ENCODE data around the gene EXOC2. TPM values are rescaled to one million over a fixed set of nuclear protein-coding genes. Genes with fewer than 3 reads are reported as not detected.

The EXOC2 gene
- total and polyA plus RNA-seq, 2 of the 13 experiments (the other 11 are each of a cell fraction or from before 2014, with no cell fraction given): 12.6 to 22.9 TPM

DNA sequence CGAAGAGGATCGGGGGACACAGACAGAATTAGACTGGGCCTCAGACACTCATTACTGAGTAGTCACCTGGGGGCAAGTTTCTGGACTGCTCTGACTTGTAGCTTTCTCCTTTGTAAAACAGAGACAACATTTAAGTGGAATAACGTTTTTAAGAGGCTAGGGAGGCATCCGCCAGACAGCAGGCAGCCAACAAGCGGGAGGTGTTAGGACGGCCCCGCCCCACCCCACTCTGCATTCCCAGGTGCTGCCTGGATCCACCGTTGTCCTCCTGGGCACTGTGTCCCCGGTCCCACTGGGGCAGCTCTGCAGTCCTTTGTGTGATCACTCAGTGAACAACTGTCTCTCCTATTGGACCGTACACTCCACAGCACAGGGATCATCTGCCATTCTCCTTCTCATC is 187.6 kb downstream of the EXOC2 start:
- WGBS (ENCODE audit: low lambda C conversion rate): 91% methylated on average over 10 of the region's 10 CpGs
- Histone ChIP-seq H3K36me3 (replicated peaks in 1 of 2; ENCODE audit: control insufficient read depth in 1 of 2, insufficient read depth in 2 of 2, low read length in 2 of 2) (0 out of 5 replicates have a peak, but pooled peaks cover 0 to 2% of the 10 kb centered on the region in 2 experiments), H3K27ac (ENCODE audit: extremely low read length, insufficient read depth, low read length) (no peak overlapping the region), H3K4me1 (ENCODE audit: insufficient read depth, low read length) (no peaks in the 10 kb centered on the region), H2AFZ (ENCODE audit: low read length) (no peak overlapping the region), H3K9me3 (ENCODE audit: low read length) (no peaks in the 10 kb centered on the region), H3K79me2 (ENCODE audit: insufficient read depth, low read length) (no peaks in the 10 kb centered on the region), H3K4me3 (replicated peaks in 1 of 3; ENCODE audit: insufficient read depth in 1 of 3, low read depth in 2 of 3, low read length in 3 of 3) (no peak overlapping the region), H4K20me1 (ENCODE audit: insufficient read depth, low read length) (no peaks in the 10 kb centered on the region), H3K9ac (ENCODE audit: insufficient read depth, low read depth, low read length) (no peak overlapping the region), H3K27me3 (ENCODE audit: control insufficient read depth in 1 of 2, insufficient read depth in 2 of 2, low read length in 2 of 2) (no peaks in the 10 kb centered on the region), H3K4me2 (ENCODE audit: low read depth, low read length) (no peak overlapping the region)
- intact Hi-C loops (cut with micrococcal nuclease; ENCODE audit: unreplicated experiment): no loop called here
- ATAC-seq: no peak
- DNase-seq (ENCODE audit: low spot score): no peak
- in situ Hi-C loops (cut with HindIII; ENCODE audit: extremely low pct_ligation_motif_present, low pct_unique_long_range_greater_than_20kb): no loop called here
- no TSS peak for BruUV-seq (replicated peaks)
- ChIA-PET CTCF (ENCODE audit: low intra/inter-chr PET ratio, low total read pairs) (no interaction called here), POLR2A (no interaction called here)
- no peak for TF ChIP-seq MXI1 (IDR thresholded peaks at IDR 0.05; ENCODE audit: borderline replicate concordance, low read depth, low read length)
- no peak for TF ChIP-seq CC2D1A (CRISPR knock-in tag; IDR thresholded peaks at IDR 0.05)
- TF ChIP-seq, protein P1, sequence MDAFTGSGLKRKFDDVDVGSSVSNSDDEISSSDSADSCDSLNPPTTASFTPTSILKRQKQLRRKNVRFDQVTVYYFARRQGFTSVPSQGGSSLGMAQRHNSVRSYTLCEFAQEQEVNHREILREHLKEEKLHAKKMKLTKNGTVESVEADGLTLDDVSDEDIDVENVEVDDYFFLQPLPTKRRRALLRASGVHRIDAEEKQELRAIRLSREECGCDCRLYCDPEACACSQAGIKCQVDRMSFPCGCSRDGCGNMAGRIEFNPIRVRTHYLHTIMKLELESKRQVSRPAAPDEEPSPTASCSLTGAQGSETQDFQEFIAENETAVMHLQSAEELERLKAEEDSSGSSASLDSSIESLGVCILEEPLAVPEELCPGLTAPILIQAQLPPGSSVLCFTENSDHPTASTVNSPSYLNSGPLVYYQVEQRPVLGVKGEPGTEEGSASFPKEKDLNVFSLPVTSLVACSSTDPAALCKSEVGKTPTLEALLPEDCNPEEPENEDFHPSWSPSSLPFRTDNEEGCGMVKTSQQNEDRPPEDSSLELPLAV (CRISPR knock-in tag; conservative IDR thresholded peaks at IDR 0.05; ENCODE audit: low read depth): no peak
- TF ChIP-seq ZNF460 (CRISPR knock-in tag; IDR thresholded peaks at IDR 0.05; ENCODE audit: borderline replicate concordance): no peak
- no peak for TF ChIP-seq ATRX (CRISPR knock-in tag; IDR thresholded peaks at IDR 0.05; ENCODE audit: borderline replicate concordance)
- no peak for FAIRE-seq

DNA sequence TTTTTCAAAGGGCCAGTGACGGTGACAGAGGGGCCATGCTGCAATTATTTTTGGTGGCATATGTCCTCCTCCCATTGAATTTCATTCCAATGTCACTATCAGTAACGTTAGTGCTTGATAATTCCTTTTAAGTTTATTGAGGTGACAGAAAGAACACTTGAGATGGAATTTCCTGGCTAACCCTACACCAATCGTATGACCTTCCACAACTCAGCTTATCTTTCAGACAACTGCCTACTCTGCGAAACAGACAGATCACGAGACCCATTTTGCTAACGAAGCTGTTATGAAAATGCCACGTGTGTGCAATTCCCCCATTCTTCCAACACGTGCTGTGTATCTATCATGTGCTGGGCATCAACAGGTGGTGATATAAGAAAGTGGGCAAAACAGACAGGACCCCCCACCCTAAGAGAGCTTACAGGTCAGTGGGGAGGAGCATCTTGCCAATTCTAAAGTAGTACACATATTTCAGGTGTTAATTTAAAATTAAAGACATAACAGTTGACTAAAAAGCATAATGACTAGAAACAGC is 188.4 kb downstream of the EXOC2 start:
- in situ Hi-C loops (cut with HindIII; ENCODE audit: extremely low pct_ligation_motif_present, low pct_unique_long_range_greater_than_20kb) (no loop called here), intact Hi-C loops (cut with micrococcal nuclease; ENCODE audit: unreplicated experiment) (no loop called here)
- H4K20me1 ChIP-seq (ENCODE audit: insufficient read depth, low read length): no peaks in the 10 kb centered on the region
- H2AFZ ChIP-seq (ENCODE audit: low read length): no peak overlapping the region
- BruUV-seq (replicated peaks): no TSS peak
- no peaks in the 10 kb centered on the region for H3K9me3 ChIP-seq (ENCODE audit: low read length)
- WGBS (ENCODE audit: low lambda C conversion rate): 90% methylated on average over 8 of the region's 8 CpGs
- 0 out of 5 replicates have a peak, but pooled peaks cover 0 to 2% of the 10 kb centered on the region in 2 experiments for H3K36me3 ChIP-seq (replicated peaks in 1 of 2; ENCODE audit: control insufficient read depth in 1 of 2, insufficient read depth in 2 of 2, low read length in 2 of 2)
- ChIA-PET POLR2A (no interaction called here), CTCF (ENCODE audit: low intra/inter-chr PET ratio, low total read pairs) (no interaction called here)
- H3K4me1 ChIP-seq (ENCODE audit: insufficient read depth, low read length): no peaks in the 10 kb centered on the region
- H3K27me3 ChIP-seq (ENCODE audit: control insufficient read depth in 1 of 2, insufficient read depth in 2 of 2, low read length in 2 of 2): no peaks in the 10 kb centered on the region
- H3K27ac ChIP-seq (ENCODE audit: extremely low read length, insufficient read depth, low read length): no peak overlapping the region
- TF ChIP-seq ADNP (CRISPR knock-in tag; IDR thresholded peaks at IDR 0.05): no peak
- TF ChIP-seq HDAC2 (CRISPR knock-in tag; IDR thresholded peaks at IDR 0.05): no peak
- no peak for TF ChIP-seq CENPT (CRISPR knock-in tag; IDR thresholded peaks at IDR 0.05; ENCODE audit: low read depth)
- TF ChIP-seq FOXP4 (CRISPR knock-in tag; IDR thresholded peaks at IDR 0.05): no peak
- ATAC-seq (no peak), DNase-seq (ENCODE audit: low spot score) (no peak), FAIRE-seq (no peak)
- H3K4me2 ChIP-seq (ENCODE audit: low read depth, low read length): no peak overlapping the region
- H3K4me3 ChIP-seq (replicated peaks in 1 of 3; ENCODE audit: insufficient read depth in 1 of 3, low read depth in 2 of 3, low read length in 3 of 3): no peak overlapping the region
- no peaks in the 10 kb centered on the region for H3K79me2 ChIP-seq (ENCODE audit: insufficient read depth, low read length)
- H3K9ac ChIP-seq (ENCODE audit: insufficient read depth, low read depth, low read length): no peak overlapping the region

Measured in HepG2 (cell line).